GM21825 (cell line): Measurements from ENCODE around the gene HDAC7.
"Not testable (repeated sequence)": the region's sequence is repeated elsewhere in the genome, so short reads cannot be mapped to it uniquely, and the experiment has no call there.

Source experiments
- ATAC-seq: cut with Tn5 transposase; IDR thresholded peaks from one replicate; pipeline ENCODE4 v1.9.1; 2021; ENCODE audit warnings: mild to moderate bottlenecking, moderate library complexity; ENCODE audit not compliant: unreplicated experiment

The HDAC7 gene

GRCh38 chr12:47815447-47815846 lies 4.3 kb downstream of the HDAC7 start:
- not testable (repeated sequence) for ATAC-seq

- no peak for ATAC-seq
These were observed 5.0 kb downstream of the HDAC7 start for GRCh38 chr12:47814539-47815170.

GRCh38 chr12:47813511-47814196 lies 6.0 kb downstream of the HDAC7 start:
- ATAC-seq: peak; percentile 37

GRCh38 chr12:47812797-47813510 lies 6.7 kb downstream of the HDAC7 start:
- ATAC-seq: peak; percentile 64

- ATAC-seq: no peak
These were observed 7.9 kb downstream of the HDAC7 start for GRCh38 chr12:47811581-47812484.

GRCh38 chr12:47811072-47811396 lies 8.7 kb downstream of the HDAC7 start:
- ATAC-seq: no peak

GRCh38 chr12:47809518-47809917 lies 10.2 kb downstream of the HDAC7 start:
- not testable (repeated sequence) for ATAC-seq

- no peak for ATAC-seq
These were observed 10.9 kb downstream of the HDAC7 start for GRCh38 chr12:47808574-47809365.

- peak; percentile 46 for ATAC-seq
These were observed 11.7 kb downstream of the HDAC7 start for GRCh38 chr12:47808050-47808449.

- no peak for ATAC-seq
These were observed 12.4 kb downstream of the HDAC7 start for GRCh38 chr12:47807338-47807737.

- ATAC-seq: no peak
These were observed 14.3 kb downstream of the HDAC7 start for GRCh38 chr12:47805417-47805816.

- ATAC-seq: no peak
These were observed 15.5 kb downstream of the HDAC7 start for GRCh38 chr12:47804171-47804570.

GRCh38 chr12:47803191-47803875 lies 16.4 kb downstream of the HDAC7 start:
- no peak for ATAC-seq

- no peak for ATAC-seq
These were observed 17.4 kb downstream of the HDAC7 start for GRCh38 chr12:47802312-47802711.

- ATAC-seq: no peak
These were observed 17.8 kb downstream of the HDAC7 start for GRCh38 chr12:47801904-47802246.

GRCh38 chr12:47801170-47801903 lies 18.4 kb downstream of the HDAC7 start:
- no peak for ATAC-seq

GRCh38 chr12:47800582-47800981 lies 19.1 kb downstream of the HDAC7 start:
- ATAC-seq: no peak

- no peak for ATAC-seq
These were observed 20.2 kb downstream of the HDAC7 start for GRCh38 chr12:47799357-47799955.
